HepG2 (cell line): ENCODE measurements around the gene FAM83D.

ENCODE experiments used
- ARHGAP35 ChIP-seq: sonication (generic); formaldehyde crosslinking; IDR thresholded peaks from 2 replicates; pipeline ENCODE4 v1.9.0; 2022; ENCODE audit warnings: mild to moderate bottlenecking, inconsistent platforms, moderate library complexity, missing genetic modification reagents, borderline replicate concordance
- CHD2 ChIP-seq: IDR thresholded peaks from 2 replicates; pipeline ENCODE4 v1.6.1; 2011; ENCODE audit warnings: low read depth, low read length, improper control_type of control experiment
- KDM1A ChIP-seq: IDR thresholded peaks from 2 replicates; pipeline ENCODE4 v1.6.1; 2016; ENCODE audit warnings: missing compliant biosample characterization
- NR1H2 ChIP-seq: sonication (generic); formaldehyde crosslinking; IDR thresholded peaks from 2 replicates; pipeline ENCODE4 v1.8.1; 2022; ENCODE audit warnings: low read depth, missing genetic modification reagents, borderline replicate concordance
- NR2C2 ChIP-seq: sonication (generic); formaldehyde crosslinking; IDR thresholded peaks from 2 replicates; pipeline ENCODE4 v1.4.0; 2020; ENCODE audit warnings: missing genetic modification reagents, mild to moderate bottlenecking, moderate library complexity, borderline replicate concordance
- POLR2A ChIP-seq, 2 experiments: IDR thresholded peaks; 2 replicates each; pipeline ENCODE4 v1.6.1; 2011; ENCODE audit warnings: low read depth in 2 of 2, low read length in 2 of 2, mild to moderate bottlenecking in 1 of 2, moderate library complexity in 1 of 2; ENCODE audit not compliant: insufficient read depth in 1 of 2
- RFX5 ChIP-seq: IDR thresholded peaks from 2 replicates; pipeline ENCODE4 v1.6.1; 2011; ENCODE audit warnings: low read depth, low read length, improper control_type of control experiment
- TAF1 ChIP-seq: sonication (generic); formaldehyde crosslinking; IDR thresholded peaks from 2 replicates; pipeline ENCODE4 v1.4.0; 2020; ENCODE audit warnings: missing genetic modification reagents
- ZBTB2 ChIP-seq: sonication (generic); formaldehyde crosslinking; IDR thresholded peaks from 2 replicates; pipeline ENCODE4 v1.8.0; 2022; ENCODE audit warnings: low read depth, missing genetic modification reagents
- ZNF253 ChIP-seq: sonication (generic); formaldehyde crosslinking; IDR thresholded peaks from 2 replicates; pipeline ENCODE4 v1.8.0; 2022; ENCODE audit warnings: mild to moderate bottlenecking, missing genetic modification reagents, borderline replicate concordance
- TF ChIP-seq, protein P1 (sequence below): sonication (generic); formaldehyde crosslinking; IDR thresholded peaks from 2 replicates; pipeline ENCODE4 v1.5.0; 2020; ENCODE audit warnings: mild to moderate bottlenecking, missing genetic modification reagents, moderate library complexity
- TF ChIP-seq, protein P2 (sequence below): sonication (generic); formaldehyde crosslinking; conservative IDR thresholded peaks from 2 replicates; pipeline ENCODE4 v1.4.0; 2020; ENCODE audit warnings: missing genetic modification reagents

- TF ChIP-seq POLR2A (IDR thresholded peaks at IDR 0.05; ENCODE audit: insufficient read depth in 1 of 2, low read depth in 2 of 2, low read length in 2 of 2) (no peak), CHD2 (no peak), NR1H2 (CRISPR knock-in tag) (no peak), ZBTB2 (CRISPR knock-in tag) (no peak), TAF1 (CRISPR knock-in tag) (no peak), NR2C2 (no peak), ZNF253 (CRISPR knock-in tag) (no peak), RFX5 (no peak), ARHGAP35 (CRISPR knock-in tag) (no peak), KDM1A (CRISPR knock-in tag) (no peak)
- TF ChIP-seq, protein P1, sequence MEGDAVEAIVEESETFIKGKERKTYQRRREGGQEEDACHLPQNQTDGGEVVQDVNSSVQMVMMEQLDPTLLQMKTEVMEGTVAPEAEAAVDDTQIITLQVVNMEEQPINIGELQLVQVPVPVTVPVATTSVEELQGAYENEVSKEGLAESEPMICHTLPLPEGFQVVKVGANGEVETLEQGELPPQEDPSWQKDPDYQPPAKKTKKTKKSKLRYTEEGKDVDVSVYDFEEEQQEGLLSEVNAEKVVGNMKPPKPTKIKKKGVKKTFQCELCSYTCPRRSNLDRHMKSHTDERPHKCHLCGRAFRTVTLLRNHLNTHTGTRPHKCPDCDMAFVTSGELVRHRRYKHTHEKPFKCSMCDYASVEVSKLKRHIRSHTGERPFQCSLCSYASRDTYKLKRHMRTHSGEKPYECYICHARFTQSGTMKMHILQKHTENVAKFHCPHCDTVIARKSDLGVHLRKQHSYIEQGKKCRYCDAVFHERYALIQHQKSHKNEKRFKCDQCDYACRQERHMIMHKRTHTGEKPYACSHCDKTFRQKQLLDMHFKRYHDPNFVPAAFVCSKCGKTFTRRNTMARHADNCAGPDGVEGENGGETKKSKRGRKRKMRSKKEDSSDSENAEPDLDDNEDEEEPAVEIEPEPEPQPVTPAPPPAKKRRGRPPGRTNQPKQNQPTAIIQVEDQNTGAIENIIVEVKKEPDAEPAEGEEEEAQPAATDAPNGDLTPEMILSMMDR (CRISPR knock-in tag): no peak
- TF ChIP-seq, protein P2, sequence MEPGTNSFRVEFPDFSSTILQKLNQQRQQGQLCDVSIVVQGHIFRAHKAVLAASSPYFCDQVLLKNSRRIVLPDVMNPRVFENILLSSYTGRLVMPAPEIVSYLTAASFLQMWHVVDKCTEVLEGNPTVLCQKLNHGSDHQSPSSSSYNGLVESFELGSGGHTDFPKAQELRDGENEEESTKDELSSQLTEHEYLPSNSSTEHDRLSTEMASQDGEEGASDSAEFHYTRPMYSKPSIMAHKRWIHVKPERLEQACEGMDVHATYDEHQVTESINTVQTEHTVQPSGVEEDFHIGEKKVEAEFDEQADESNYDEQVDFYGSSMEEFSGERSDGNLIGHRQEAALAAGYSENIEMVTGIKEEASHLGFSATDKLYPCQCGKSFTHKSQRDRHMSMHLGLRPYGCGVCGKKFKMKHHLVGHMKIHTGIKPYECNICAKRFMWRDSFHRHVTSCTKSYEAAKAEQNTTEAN (CRISPR knock-in tag): no peak
Observed at GRCh38 chr20:38889792-38890496, 36.3 kb upstream of the FAM83D start.
